Hepatocyte (in vitro differentiated cells): Measurements from ENCODE around the gene PEAR1.

ENCODE experiments used
- CTCF ChIP-seq: fragments of 200-600 bp; sonication (generic); IDR thresholded peaks from 2 replicates; pipeline ENCODE4 v1.5.1; 2016; ENCODE audit warnings: antibody characterized with exemption, mild to moderate bottlenecking; ENCODE audit not compliant: poor library complexity
- EZH2 ChIP-seq: fragments of 200-600 bp; sonication (generic); IDR thresholded peaks from 2 replicates; pipeline ENCODE4 v1.6.1; 2016; ENCODE audit warnings: antibody characterized with exemption, mild to moderate bottlenecking, borderline replicate concordance
- EZH2phosphoT487 ChIP-seq: fragments of 200-600 bp; sonication (generic); IDR thresholded peaks from one replicate; pipeline ENCODE4 v1.6.1; 2018; ENCODE audit warnings: antibody characterized with exemption, mild to moderate bottlenecking, low read depth, moderate library complexity; ENCODE audit not compliant: unreplicated experiment, severe bottlenecking

GRCh38 chr1:156911577-156912298 lies 18.2 kb downstream of the PEAR1 start:
- TF ChIP-seq CTCF (no peak), EZH2 (no peak), EZH2phosphoT487 (no peak)
